Body of pancreas (tissue), 4 donors: Measurements from ENCODE around the gene NHERF2. TPM values are rescaled to one million over a fixed set of nuclear protein-coding genes. Genes with fewer than 3 reads are reported as not detected.

Experiments
- ATAC-seq: fragments of 150-250 bp; one replicate; pipeline ENCODE4 v1.9.1; 2016
- DNase-seq, 4 donors: peaks; one replicate each; pipeline ENCODE4 v3.0.0-alpha.2; 2019
- H3K27ac ChIP-seq, 4 donors: fragments of 200-600 bp; sonication (generic); 1 replicate in 3 of 4; 2 replicates in 1 of 4; pipeline versions ENCODE4 v1.5.1 to v1.6.1; 2016 to 2019; ENCODE audit warnings: mild to moderate bottlenecking in 1 of 4, mixed read lengths in 1 of 4, moderate library complexity in 1 of 4
- H3K27me3 ChIP-seq, 2 donors: fragments of 200-600 bp; sonication (generic); one replicate each; pipeline ENCODE4 v1.6.0; 2016; ENCODE audit warnings: mild to moderate bottlenecking in 1 of 2
- H3K36me3 ChIP-seq, 2 donors: fragments of 200-600 bp; sonication (generic); replicated peaks in 1 of 2; 2 replicates each; pipeline ENCODE4 v1.5.1; 2016; ENCODE audit warnings: low read depth in 2 of 2; ENCODE audit not compliant: insufficient read depth in 1 of 2
- H3K4me1 ChIP-seq: fragments of 200-600 bp; sonication (generic); one replicate; pipeline ENCODE4 v1.6.0; 2016
- H3K4me3 ChIP-seq, 2 donors: fragments of 200-600 bp; sonication (generic); 1 replicate in 1 of 2; 2 replicates in 1 of 2; pipeline ENCODE4 v1.5.1; 2016 to 2019
- H3K9me3 ChIP-seq, 3 donors: fragments of 200-600 bp; sonication (generic); 1 replicate in 2 of 3; 2 replicates in 1 of 3; pipeline ENCODE4 v1.5.1; 2016
- CTCF ChIP-seq, 7 experiments: fragments of 450-650 bp in 4 of 7; fragments of 200-600 bp in 3 of 7; sonication (generic) in 3 of 7; IDR thresholded peaks; one replicate each; pipeline ENCODE4 v1.5.1; 2016 to 2019; ENCODE audit warnings: antibody characterized with exemption in 7 of 7
- POLR2A ChIP-seq, 3 donors: fragments of 450-650 bp; IDR thresholded peaks; one replicate each; pipeline ENCODE4 v1.6.1; 2016; ENCODE audit warnings: antibody characterized with exemption in 3 of 3, mild to moderate bottlenecking in 2 of 3
- WGBS, 2 donors: methylation state at CpG; one replicate each; pipeline ENCODE4 v1.1.5; 2017; 5-methylcytosine and 5-hydroxymethylcytosine counted together
- intact Hi-C: fragments of 100-400 bp; cut with DNase I; formaldehyde crosslinking; loops from one replicate; pipeline ENCODE4 v1.15.1; 2023
- total RNA-seq, 2 donors: library from RNA; depleted of rRNA; stranded (reverse); fragments of >200 nt; gene quantifications; one replicate each; pipeline ENCODE4 v1.1.0, GENCODE V29; 2016

The NHERF2 gene
- total RNA-seq, 2 donors from 2014 or later: 32.7 to 87.3 TPM

- Histone ChIP-seq H3K4me3 (no peak overlapping the region), H3K27ac (no peak overlapping the region), H3K9me3 (no peaks in the 10 kb centered on the region), H3K36me3 (peaks cover 0 to under 1% of the 10 kb centered on the region in 2 donors), H3K4me1 (peaks cover 36% of the 10 kb centered on the region), H3K27me3 (peaks cover 0 to 19% of the 10 kb centered on the region in 2 donors)
- TF ChIP-seq CTCF (IDR thresholded peaks at IDR 0.05) (no peak), POLR2A (IDR thresholded peaks at IDR 0.05) (no peak)
- WGBS, 2 donors: 53% methylated on average over 44 of the region's 50 CpGs; no CpG with 5 or more reads in 1 of the 2 donors
- intact Hi-C loops: no loop called here
- ATAC-seq: no peak
- no peak for DNase-seq
Observed at GRCh38 chr16:1992704-1993317, 33.9 kb upstream of the NHERF2 start.

GRCh38 chr16:1993731-1994131 is 33.0 kb upstream of the NHERF2 start:
- Histone ChIP-seq H3K27me3 (peaks cover 0 to 16% of the 10 kb centered on the region in 2 donors), H3K27ac (no peak overlapping the region), H3K4me1 (peaks cover 29% of the 10 kb centered on the region), H3K4me3 (no peak overlapping the region), H3K36me3 (peaks cover 4 to 5% of the 10 kb centered on the region in 2 donors), H3K9me3 (no peaks in the 10 kb centered on the region)
- 43 to 53% methylated on average over 2 of the region's 2 CpGs for WGBS, 2 donors
- ATAC-seq (no peak), DNase-seq (no peak)
- TF ChIP-seq CTCF (IDR thresholded peaks at IDR 0.05) (no peak), POLR2A (IDR thresholded peaks at IDR 0.05) (no peak)
- intact Hi-C loops: no loop called here

- Histone ChIP-seq H3K27ac (peak overlapping the region in 1 of 4 donors; percentile 37), H3K27me3 (no peaks in the 10 kb centered on the region), H3K9me3 (no peaks in the 10 kb centered on the region), H3K4me1 (no peaks in the 10 kb centered on the region), H3K36me3 (peaks cover 33% of the 10 kb centered on the region in 2 donors), H3K4me3 (no peak overlapping the region)
- 83 to 86% methylated on average over 18 to 25 of the region's 26 CpGs for WGBS, 2 donors
- ATAC-seq: no peak
- TF ChIP-seq CTCF (IDR thresholded peaks at IDR 0.05) (no peak), POLR2A (IDR thresholded peaks at IDR 0.05) (no peak)
- DNase-seq: no peak
- intact Hi-C loops: no loop called here
Observed at GRCh38 chr16:1997494-1998359, 29.0 kb upstream of the NHERF2 start.

- DNase-seq (no peak), ATAC-seq (no peak)
- 89 to 92% methylated on average over 3 to 26 of the region's 27 CpGs for WGBS, 2 donors
- TF ChIP-seq CTCF (IDR thresholded peaks at IDR 0.05) (no peak), POLR2A (IDR thresholded peaks at IDR 0.05) (no peak)
- intact Hi-C loops: no loop called here
- Histone ChIP-seq H3K36me3 (peaks cover 33% of the 10 kb centered on the region in 2 donors), H3K27ac (no peak overlapping the region), H3K4me1 (peaks cover 3% of the 10 kb centered on the region), H3K27me3 (no peaks in the 10 kb centered on the region), H3K9me3 (no peaks in the 10 kb centered on the region), H3K4me3 (no peak overlapping the region)
Observed at GRCh38 chr16:1998360-1998835, 28.3 kb upstream of the NHERF2 start.
